ENCODE data around the gene DNER.

GRCh38 chr2:229566370-229566769, 148.0 kb downstream of the DNER start:
- no peak for TF ChIP-seq CTCF (IDR thresholded peaks at IDR 0.05)
- TF ChIP-seq POLR2A (IDR thresholded peaks at IDR 0.05) = no peak
